SK-N-SH (cell line): ENCODE measurements around the gene SIRT2.

ENCODE experiments used
- EP300 ChIP-seq, 2 experiments: IDR thresholded peaks; 2 replicates each; pipeline versions ENCODE4 v1.4.0 to v1.6.1; 2012; ENCODE audit warnings: borderline replicate concordance in 1 of 2, low read depth in 1 of 2, low read length in 1 of 2
- FOXJ3 ChIP-seq: sonication (generic); formaldehyde crosslinking; IDR thresholded peaks from 2 replicates; pipeline ENCODE4 v1.5.1; 2020; ENCODE audit warnings: mild to moderate bottlenecking, missing genetic modification reagents
- MXI1 ChIP-seq: IDR thresholded peaks from 2 replicates; pipeline ENCODE4 v1.6.1; 2012; ENCODE audit warnings: mild to moderate bottlenecking, low read depth, low read length, improper control_type of control experiment
- NFIC ChIP-seq: IDR thresholded peaks from 2 replicates; pipeline ENCODE4 v1.4.0; 2012; ENCODE audit warnings: borderline replicate concordance
- NRF1 ChIP-seq: IDR thresholded peaks from 2 replicates; pipeline ENCODE4 v1.6.1; 2012; ENCODE audit warnings: low read depth, mild to moderate bottlenecking, low read length
- TF ChIP-seq, protein P1 (sequence below): fragments of 200-600 bp; sonication (generic); IDR thresholded peaks from 2 replicates; pipeline ENCODE4 v1.6.1; 2017; ENCODE audit warnings: antibody characterized with exemption, mild to moderate bottlenecking, moderate library complexity
- TF ChIP-seq, protein P2 (sequence below): IDR thresholded peaks from 2 replicates; pipeline ENCODE4 v1.4.0; 2012; ENCODE audit warnings: low read depth, borderline replicate concordance
- TF ChIP-seq, protein P3 (sequence below): fragments of 150-350 bp; IDR thresholded peaks from 2 replicates; pipeline ENCODE4 v1.6.1; 2017; ENCODE audit warnings: antibody characterized with exemption, low read length, low read depth, borderline replicate concordance

DNA sequence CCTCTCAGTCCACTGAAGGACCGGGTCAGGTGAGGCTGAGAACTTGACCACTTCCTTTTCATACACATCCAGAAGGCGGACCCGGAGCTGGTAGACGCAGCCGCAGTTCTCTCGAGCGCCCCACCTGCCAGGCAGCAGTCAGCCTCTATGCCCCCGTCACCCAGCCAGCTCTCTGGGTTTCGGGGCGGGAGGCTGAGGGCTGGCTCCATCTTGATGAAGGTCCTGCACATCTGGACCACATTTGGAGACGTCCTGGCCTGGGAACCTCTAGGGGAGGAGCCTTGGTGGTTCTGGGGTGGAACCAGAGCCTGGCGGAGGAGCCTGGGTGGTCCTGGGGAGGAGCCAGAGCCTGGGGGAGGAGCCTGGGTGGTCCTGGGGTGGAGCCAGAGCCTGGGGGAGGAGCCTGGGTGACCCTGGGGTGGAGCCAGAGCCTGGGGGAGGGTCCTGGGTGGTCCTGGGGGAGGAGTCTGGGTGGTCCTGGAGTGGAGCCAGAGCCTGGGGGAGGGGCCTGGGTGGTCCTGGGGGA, 45.6 kb upstream of the SIRT2 start:
- TF ChIP-seq, protein P1, sequence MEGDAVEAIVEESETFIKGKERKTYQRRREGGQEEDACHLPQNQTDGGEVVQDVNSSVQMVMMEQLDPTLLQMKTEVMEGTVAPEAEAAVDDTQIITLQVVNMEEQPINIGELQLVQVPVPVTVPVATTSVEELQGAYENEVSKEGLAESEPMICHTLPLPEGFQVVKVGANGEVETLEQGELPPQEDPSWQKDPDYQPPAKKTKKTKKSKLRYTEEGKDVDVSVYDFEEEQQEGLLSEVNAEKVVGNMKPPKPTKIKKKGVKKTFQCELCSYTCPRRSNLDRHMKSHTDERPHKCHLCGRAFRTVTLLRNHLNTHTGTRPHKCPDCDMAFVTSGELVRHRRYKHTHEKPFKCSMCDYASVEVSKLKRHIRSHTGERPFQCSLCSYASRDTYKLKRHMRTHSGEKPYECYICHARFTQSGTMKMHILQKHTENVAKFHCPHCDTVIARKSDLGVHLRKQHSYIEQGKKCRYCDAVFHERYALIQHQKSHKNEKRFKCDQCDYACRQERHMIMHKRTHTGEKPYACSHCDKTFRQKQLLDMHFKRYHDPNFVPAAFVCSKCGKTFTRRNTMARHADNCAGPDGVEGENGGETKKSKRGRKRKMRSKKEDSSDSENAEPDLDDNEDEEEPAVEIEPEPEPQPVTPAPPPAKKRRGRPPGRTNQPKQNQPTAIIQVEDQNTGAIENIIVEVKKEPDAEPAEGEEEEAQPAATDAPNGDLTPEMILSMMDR: no peak
- TF ChIP-seq FOXJ3 (CRISPR knock-in tag) (no peak), NFIC (no peak), EP300 (IDR thresholded peaks at IDR 0.05; ENCODE audit: borderline replicate concordance in 1 of 2, low read depth in 1 of 2, low read length in 1 of 2) (no peak), NRF1 (no peak), MXI1 (no peak)
- TF ChIP-seq, protein P2, sequence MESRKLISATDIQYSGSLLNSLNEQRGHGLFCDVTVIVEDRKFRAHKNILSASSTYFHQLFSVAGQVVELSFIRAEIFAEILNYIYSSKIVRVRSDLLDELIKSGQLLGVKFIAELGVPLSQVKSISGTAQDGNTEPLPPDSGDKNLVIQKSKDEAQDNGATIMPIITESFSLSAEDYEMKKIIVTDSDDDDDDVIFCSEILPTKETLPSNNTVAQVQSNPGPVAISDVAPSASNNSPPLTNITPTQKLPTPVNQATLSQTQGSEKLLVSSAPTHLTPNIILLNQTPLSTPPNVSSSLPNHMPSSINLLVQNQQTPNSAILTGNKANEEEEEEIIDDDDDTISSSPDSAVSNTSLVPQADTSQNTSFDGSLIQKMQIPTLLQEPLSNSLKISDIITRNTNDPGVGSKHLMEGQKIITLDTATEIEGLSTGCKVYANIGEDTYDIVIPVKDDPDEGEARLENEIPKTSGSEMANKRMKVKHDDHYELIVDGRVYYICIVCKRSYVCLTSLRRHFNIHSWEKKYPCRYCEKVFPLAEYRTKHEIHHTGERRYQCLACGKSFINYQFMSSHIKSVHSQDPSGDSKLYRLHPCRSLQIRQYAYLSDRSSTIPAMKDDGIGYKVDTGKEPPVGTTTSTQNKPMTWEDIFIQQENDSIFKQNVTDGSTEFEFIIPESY: no peak
- TF ChIP-seq, protein P3, sequence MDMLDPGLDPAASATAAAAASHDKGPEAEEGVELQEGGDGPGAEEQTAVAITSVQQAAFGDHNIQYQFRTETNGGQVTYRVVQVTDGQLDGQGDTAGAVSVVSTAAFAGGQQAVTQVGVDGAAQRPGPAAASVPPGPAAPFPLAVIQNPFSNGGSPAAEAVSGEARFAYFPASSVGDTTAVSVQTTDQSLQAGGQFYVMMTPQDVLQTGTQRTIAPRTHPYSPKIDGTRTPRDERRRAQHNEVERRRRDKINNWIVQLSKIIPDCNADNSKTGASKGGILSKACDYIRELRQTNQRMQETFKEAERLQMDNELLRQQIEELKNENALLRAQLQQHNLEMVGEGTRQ: no peak
